Parathyroid adenoma (tissue), 2 donors: ENCODE data around the gene B4GALT6.

Experiments used
- H2AFZ ChIP-seq: fragments of 300-600 bp; sonication (generic); one replicate; pipeline ENCODE4 v1.7.0; 2017; ENCODE audit warnings: antibody characterized with exemption, mild to moderate bottlenecking
- H3K27ac ChIP-seq: fragments of 300-600 bp; sonication (generic); one replicate; pipeline ENCODE4 v1.7.0; 2017
- H3K27me3 ChIP-seq: fragments of 300-600 bp; sonication (generic); one replicate; pipeline ENCODE4 v1.7.0; 2017; ENCODE audit warnings: low read length; ENCODE audit not compliant: control insufficient read depth, insufficient read depth
- H3K36me3 ChIP-seq: fragments of 300-600 bp; sonication (generic); one replicate; pipeline ENCODE4 v1.7.0; 2017; ENCODE audit warnings: low read length; ENCODE audit not compliant: control insufficient read depth, insufficient read depth
- H3K4me1 ChIP-seq: fragments of 300-600 bp; sonication (generic); one replicate; pipeline ENCODE4 v1.7.0; 2017; ENCODE audit warnings: control low read depth
- H3K4me2 ChIP-seq: fragments of 300-600 bp; sonication (generic); one replicate; pipeline ENCODE4 v1.7.0; 2017; ENCODE audit warnings: low read length
- H3K4me3 ChIP-seq: fragments of 300-600 bp; sonication (generic); one replicate; pipeline ENCODE4 v1.7.0; 2017; ENCODE audit warnings: low read depth, low read length
- H3K79me2 ChIP-seq: fragments of 300-600 bp; sonication (generic); one replicate; pipeline ENCODE4 v1.7.0; 2017; ENCODE audit warnings: control low read depth
- H3K9ac ChIP-seq: fragments of 300-600 bp; sonication (generic); one replicate; pipeline ENCODE4 v1.7.0; 2017; ENCODE audit warnings: mild to moderate bottlenecking
- H3K9me3 ChIP-seq: fragments of 300-600 bp; sonication (generic); one replicate; pipeline ENCODE4 v1.7.0; 2017; ENCODE audit warnings: low read length; ENCODE audit not compliant: control insufficient read depth
- TF ChIP-seq, protein P1 (sequence below): fragments of 300-600 bp; sonication (generic); IDR thresholded peaks from one replicate; pipeline ENCODE4 v1.7.0; 2017; ENCODE audit warnings: antibody characterized with exemption, mild to moderate bottlenecking
- donor health status: primary hyperparathyroidism.

The B4GALT6 gene

DNA sequence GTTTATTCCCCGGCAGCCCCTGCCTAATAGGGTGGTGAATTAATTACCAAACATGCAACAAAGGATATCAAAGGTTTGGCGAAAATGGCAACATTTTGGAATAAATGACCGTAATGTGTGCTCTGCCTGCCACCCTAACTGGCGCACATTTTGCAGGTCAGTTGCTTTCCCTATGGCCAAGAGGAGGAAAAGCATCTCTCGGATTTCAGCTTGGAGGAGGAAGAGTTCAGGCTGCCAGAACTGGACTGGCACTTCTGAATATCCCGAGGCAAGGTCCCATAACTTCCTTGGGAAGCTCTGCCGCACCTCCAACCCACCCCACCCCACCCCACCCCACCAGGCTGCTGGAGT lies 39.2 kb upstream of the B4GALT6 start:
- peak overlapping the region; percentile 62 for H3K4me3 ChIP-seq
- peaks cover 3% of the 10 kb centered on the region for H3K79me2 ChIP-seq
- no peaks in the 10 kb centered on the region for H3K27me3 ChIP-seq
- H3K27ac ChIP-seq: peak overlapping the region; percentile 94
- H3K36me3 ChIP-seq: no peaks in the 10 kb centered on the region
- H3K9ac ChIP-seq: no peak overlapping the region
- H3K4me1 ChIP-seq: peaks cover 32% of the 10 kb centered on the region
- H2AFZ ChIP-seq: peak overlapping the region; percentile 89
- TF ChIP-seq, protein P1, sequence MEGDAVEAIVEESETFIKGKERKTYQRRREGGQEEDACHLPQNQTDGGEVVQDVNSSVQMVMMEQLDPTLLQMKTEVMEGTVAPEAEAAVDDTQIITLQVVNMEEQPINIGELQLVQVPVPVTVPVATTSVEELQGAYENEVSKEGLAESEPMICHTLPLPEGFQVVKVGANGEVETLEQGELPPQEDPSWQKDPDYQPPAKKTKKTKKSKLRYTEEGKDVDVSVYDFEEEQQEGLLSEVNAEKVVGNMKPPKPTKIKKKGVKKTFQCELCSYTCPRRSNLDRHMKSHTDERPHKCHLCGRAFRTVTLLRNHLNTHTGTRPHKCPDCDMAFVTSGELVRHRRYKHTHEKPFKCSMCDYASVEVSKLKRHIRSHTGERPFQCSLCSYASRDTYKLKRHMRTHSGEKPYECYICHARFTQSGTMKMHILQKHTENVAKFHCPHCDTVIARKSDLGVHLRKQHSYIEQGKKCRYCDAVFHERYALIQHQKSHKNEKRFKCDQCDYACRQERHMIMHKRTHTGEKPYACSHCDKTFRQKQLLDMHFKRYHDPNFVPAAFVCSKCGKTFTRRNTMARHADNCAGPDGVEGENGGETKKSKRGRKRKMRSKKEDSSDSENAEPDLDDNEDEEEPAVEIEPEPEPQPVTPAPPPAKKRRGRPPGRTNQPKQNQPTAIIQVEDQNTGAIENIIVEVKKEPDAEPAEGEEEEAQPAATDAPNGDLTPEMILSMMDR: no peak
- H3K9me3 ChIP-seq: peaks cover 3% of the 10 kb centered on the region
- no peak overlapping the region for H3K4me2 ChIP-seq

DNA sequence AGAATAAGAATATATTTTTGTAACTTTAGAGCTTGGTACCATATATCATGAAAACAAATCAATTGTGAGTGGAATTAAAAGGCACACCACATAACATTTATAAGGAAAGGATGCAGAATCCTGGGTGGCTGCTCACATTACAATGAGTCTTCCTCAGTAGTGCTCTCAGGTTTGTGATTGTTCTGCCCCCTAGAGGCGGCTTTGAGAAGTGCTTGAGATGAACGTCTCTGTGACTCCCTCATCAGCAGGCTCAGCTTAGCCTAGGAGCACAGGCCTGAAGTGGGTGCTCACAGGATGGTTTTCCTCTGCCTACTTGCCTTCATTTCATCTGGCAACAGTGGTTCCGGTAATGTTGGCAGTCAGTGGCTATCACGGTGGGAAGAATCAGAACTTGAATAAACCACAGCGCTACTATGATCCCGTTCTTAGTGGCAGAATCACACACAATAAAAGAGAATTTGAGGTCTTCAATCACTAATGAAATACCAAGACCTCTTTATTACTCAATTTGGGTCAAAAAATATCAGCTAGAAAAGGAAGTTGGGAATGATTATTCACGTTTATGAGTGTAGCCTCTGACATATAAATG lies 38.1 kb upstream of the B4GALT6 start:
- TF ChIP-seq, protein P1: peak; percentile 95
- Histone ChIP-seq H3K9me3 (peaks cover 3% of the 10 kb centered on the region), H2AFZ (peak overlapping the region; percentile 44), H3K9ac (no peak overlapping the region), H3K4me3 (no peak overlapping the region), H3K27ac (peak overlapping the region; percentile 10), H3K27me3 (no peaks in the 10 kb centered on the region), H3K79me2 (peaks cover 3% of the 10 kb centered on the region), H3K4me2 (no peak overlapping the region), H3K36me3 (no peaks in the 10 kb centered on the region), H3K4me1 (peaks cover 32% of the 10 kb centered on the region)

DNA sequence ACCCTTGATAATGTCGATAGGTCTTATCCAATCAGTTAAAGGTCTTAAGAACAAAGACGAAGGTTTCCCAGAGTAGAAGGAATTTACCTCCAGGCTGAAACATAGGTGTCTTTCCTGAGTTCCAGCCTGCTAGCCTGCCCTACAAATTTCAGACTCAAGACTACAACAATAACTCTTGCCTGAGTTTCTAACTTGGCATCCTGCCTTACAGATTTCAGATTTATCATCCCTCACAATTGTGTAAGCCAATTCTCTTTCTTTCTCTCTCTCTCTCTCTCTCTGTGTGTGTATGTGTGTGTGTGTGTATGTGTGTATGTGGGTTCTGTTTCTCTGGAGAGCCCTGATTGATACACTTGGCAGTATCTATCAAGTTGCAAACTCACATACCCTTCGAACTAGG lies 37.2 kb upstream of the B4GALT6 start:
- no peaks in the 10 kb centered on the region for H3K27me3 ChIP-seq
- peaks cover 32% of the 10 kb centered on the region for H3K4me1 ChIP-seq
- no peak overlapping the region for H3K9ac ChIP-seq
- peaks cover 3% of the 10 kb centered on the region for H3K9me3 ChIP-seq
- H3K36me3 ChIP-seq: no peaks in the 10 kb centered on the region
- H2AFZ ChIP-seq: no peak overlapping the region
- H3K27ac ChIP-seq: peak overlapping the region; percentile 10
- peaks cover 3% of the 10 kb centered on the region for H3K79me2 ChIP-seq
- TF ChIP-seq, protein P1: no peak
- H3K4me2 ChIP-seq: no peak overlapping the region
- no peak overlapping the region for H3K4me3 ChIP-seq

DNA sequence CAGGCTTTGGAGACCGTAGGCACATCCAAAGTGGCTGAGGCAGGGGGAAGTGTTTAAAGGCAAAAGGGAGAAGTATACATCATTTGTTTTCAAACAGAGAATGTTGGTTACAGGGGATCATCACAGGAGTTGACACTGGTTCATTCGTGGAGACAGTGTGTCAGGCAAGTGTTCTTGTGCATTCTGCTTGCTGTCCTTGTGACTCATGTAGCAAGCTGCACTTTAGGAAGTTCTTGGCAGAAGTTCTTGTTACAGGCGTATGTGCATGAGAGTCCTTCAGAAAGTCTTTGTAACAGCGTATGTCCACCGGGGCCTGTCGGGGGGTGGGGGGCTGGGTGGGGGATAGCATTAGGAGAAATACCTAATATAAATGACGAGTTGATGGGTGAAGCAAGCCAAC lies 36.5 kb upstream of the B4GALT6 start:
- TF ChIP-seq, protein P1: no peak
- peaks cover 32% of the 10 kb centered on the region for H3K4me1 ChIP-seq

DNA sequence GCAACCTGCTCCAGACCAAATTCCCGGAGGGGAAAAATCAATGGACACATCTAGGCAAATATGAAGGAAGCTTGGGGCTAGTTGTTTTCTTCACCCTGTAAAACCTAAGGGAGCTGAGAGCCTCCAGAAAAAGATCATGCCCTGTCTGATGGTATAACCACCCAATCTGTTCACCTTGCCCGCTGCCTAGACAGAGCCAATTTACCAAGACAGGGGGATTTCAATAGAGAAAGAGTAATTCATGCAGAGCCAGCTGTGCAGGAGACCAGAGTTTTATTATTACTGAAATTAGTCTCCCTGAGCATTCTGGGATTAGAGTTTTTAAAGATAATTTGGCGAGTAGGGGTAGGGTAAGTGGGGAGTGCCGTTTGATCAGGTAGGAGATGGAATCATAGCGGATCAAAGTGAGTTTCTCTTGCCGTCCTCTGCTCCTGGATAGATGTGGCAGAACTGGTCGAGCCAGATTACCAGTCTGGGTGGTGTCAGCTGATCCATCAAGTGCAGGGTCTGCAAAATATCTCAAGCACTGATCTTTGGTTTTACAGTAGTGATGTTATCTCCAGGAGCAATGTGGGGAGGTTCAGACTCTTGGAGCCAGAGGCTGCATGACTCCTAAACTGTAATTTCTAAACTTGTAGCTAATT lies 35.1 kb upstream of the B4GALT6 start:
- H3K79me2 ChIP-seq: no peaks in the 10 kb centered on the region
- TF ChIP-seq, protein P1: no peak
- peaks cover 26% of the 10 kb centered on the region for H3K4me1 ChIP-seq

More for the DNA sequence above, 36.5 kb upstream of the B4GALT6 start:
- no peak overlapping the region for H3K9ac ChIP-seq
- no peaks in the 10 kb centered on the region for H3K27me3 ChIP-seq
- H3K27ac ChIP-seq: peak overlapping the region; percentile 59
- no peak overlapping the region for H3K4me2 ChIP-seq
- peaks cover 3% of the 10 kb centered on the region for H3K79me2 ChIP-seq
- H2AFZ ChIP-seq: no peak overlapping the region
- no peak overlapping the region for H3K4me3 ChIP-seq
- no peaks in the 10 kb centered on the region for H3K36me3 ChIP-seq
- H3K9me3 ChIP-seq: peaks cover 3% of the 10 kb centered on the region

More for the DNA sequence above, 35.1 kb upstream of the B4GALT6 start:
- H3K9me3 ChIP-seq: peaks cover 3% of the 10 kb centered on the region
- H3K27me3 ChIP-seq: no peaks in the 10 kb centered on the region
- H3K4me3 ChIP-seq: no peak overlapping the region
- H3K4me2 ChIP-seq: no peak overlapping the region
- no peaks in the 10 kb centered on the region for H3K36me3 ChIP-seq
- H3K9ac ChIP-seq: no peak overlapping the region
- H2AFZ ChIP-seq: no peak overlapping the region
- peak overlapping the region; percentile 59 for H3K27ac ChIP-seq
